ENCODE results near the gene MLX. TPM values are rescaled to one million over a fixed set of nuclear protein-coding genes. Genes with fewer than 3 reads are reported as not detected.
"Not testable (repeated sequence)": the region's sequence is repeated elsewhere in the genome, so short reads cannot be mapped to it uniquely, and the experiment has no call there.

Gene MLX
- total and polyA plus RNA-seq, 3 donors from 2014 or later, result 26.7 to 38.6 (median 27.6) TPM

GRCh38 chr17:42617956-42618431, 51.1 kb downstream of the MLX start:
- no peaks in the 10 kb centered on the region for H3K9me3 ChIP-seq
- no peak for TF ChIP-seq CTCF (IDR thresholded peaks at IDR 0.05)
- no peak for TF ChIP-seq POLR2A (IDR thresholded peaks at IDR 0.05)
- H3K36me3 ChIP-seq (ENCODE audit: low read depth, missing control alignments), result no peaks in the 10 kb centered on the region
- H3K27me3 ChIP-seq, result no peaks in the 10 kb centered on the region
- DNase-seq, result no peak
- peak overlapping the region in 1 of 2 donors; percentile 24 for H3K27ac ChIP-seq
- peaks cover 10% of the 10 kb centered on the region for H3K4me1 ChIP-seq
- intact Hi-C loops (cut with DNase I; ENCODE audit: low total_unique reads), result no loop called here
- 49 to 57% methylated on average over 1 to 4 of the region's 4 CpGs for WGBS, 2 donors
- H3K4me3 ChIP-seq, result no peak overlapping the region

- intact Hi-C loops (cut with DNase I; ENCODE audit: low total_unique reads), result no loop called here
- H3K4me3 ChIP-seq, result no peak overlapping the region
- no peak for TF ChIP-seq POLR2A (IDR thresholded peaks at IDR 0.05)
- peak in 1 of 3 experiments; percentile 10 for TF ChIP-seq CTCF (IDR thresholded peaks at IDR 0.05)
- 35 to 39% methylated on average over 8 to 9 of the region's 9 CpGs for WGBS, 2 donors
- H3K4me1 ChIP-seq, result peaks cover 10% of the 10 kb centered on the region
- no peaks in the 10 kb centered on the region for H3K36me3 ChIP-seq (ENCODE audit: low read depth, missing control alignments)
- H3K27ac ChIP-seq, result peak overlapping the region in 1 of 2 donors; percentile 5
- no peaks in the 10 kb centered on the region for H3K27me3 ChIP-seq
- DNase-seq, result peak; percentile 74
- H3K9me3 ChIP-seq, result no peaks in the 10 kb centered on the region
These were observed 51.7 kb downstream of the MLX start for GRCh38 chr17:42618442-42619150.

- H3K4me3 ChIP-seq; H3K36me3 ChIP-seq (ENCODE audit: low read depth, missing control alignments); H3K27ac ChIP-seq; H3K27me3 ChIP-seq; H3K9me3 ChIP-seq; DNase-seq; intact Hi-C loops (cut with DNase I; ENCODE audit: low total_unique reads): not testable (repeated sequence)
- WGBS, 2 donors, result 72 to 78% methylated on average over 3 of the region's 3 CpGs
- H3K4me1 ChIP-seq, result peaks cover 16% of the 10 kb centered on the region
These were observed 55.1 kb downstream of the MLX start for GRCh38 chr17:42621987-42622386.

Other genes starting within 250 kb of the MLX start
- gene STAT3, start 178.7 kb upstream of the MLX start, total RNA-seq, result 100 to 1,000 TPM; 107 to 117 TPM
- gene STAT3, start 178.7 kb upstream of the MLX start, polyA plus RNA-seq (ENCODE audit: insufficient read depth, low read depth, low replicate concordance), result 69.5 TPM
- 10 to 100 TPM; 49.4 to 68.4 TPM for gene CAVIN1, start 143.8 kb upstream of the MLX start, total RNA-seq
- 106 TPM for gene CAVIN1, start 143.8 kb upstream of the MLX start, polyA plus RNA-seq (ENCODE audit: insufficient read depth, low read depth, low replicate concordance)
- 100 to 1,000 TPM; 131 to 143 TPM for gene ATP6V0A1, start 108.2 kb upstream of the MLX start, total RNA-seq
- gene ATP6V0A1, start 108.2 kb upstream of the MLX start, polyA plus RNA-seq (ENCODE audit: insufficient read depth, low read depth, low replicate concordance), result 89.9 TPM
- 10 to 100 TPM; 37.6 to 40.6 TPM for gene NAGLU, start 30.9 kb upstream of the MLX start, total RNA-seq
- 18.9 TPM for gene NAGLU, start 30.9 kb upstream of the MLX start, polyA plus RNA-seq (ENCODE audit: insufficient read depth, low read depth, low replicate concordance)
- 10 to 100 TPM; 13.8 to 14.4 TPM for gene HSD17B1, start 14.2 kb upstream of the MLX start, total RNA-seq
- 7.1 TPM for gene HSD17B1, start 14.2 kb upstream of the MLX start, polyA plus RNA-seq (ENCODE audit: insufficient read depth, low read depth, low replicate concordance)
- gene COASY, start 5.0 kb upstream of the MLX start, total RNA-seq, result 10 to 100 TPM; 52.8 to 68.5 TPM
- 103 TPM for gene COASY, start 5.0 kb upstream of the MLX start, polyA plus RNA-seq (ENCODE audit: insufficient read depth, low read depth, low replicate concordance)
- 10 to 100 TPM; 17.2 to 27.2 TPM for gene PSMC3IP, start 10.6 kb downstream of the MLX start, total RNA-seq
- 45.3 TPM for gene PSMC3IP, start 10.6 kb downstream of the MLX start, polyA plus RNA-seq (ENCODE audit: insufficient read depth, low read depth, low replicate concordance)
- gene RETREG3, start 42.3 kb downstream of the MLX start, total RNA-seq, result 100 to 1,000 TPM; 140 to 154 TPM
- gene RETREG3, start 42.3 kb downstream of the MLX start, polyA plus RNA-seq (ENCODE audit: insufficient read depth, low read depth, low replicate concordance), result 62.3 TPM
- gene TUBG1, start 42.6 kb downstream of the MLX start, total RNA-seq, result 100 to 1,000 TPM; 209 to 265 TPM
- 411 TPM for gene TUBG1, start 42.6 kb downstream of the MLX start, polyA plus RNA-seq (ENCODE audit: insufficient read depth, low read depth, low replicate concordance)
- gene TUBG2, start 92.2 kb downstream of the MLX start, total RNA-seq, result 10 to 100 TPM; 50.4 to 57.5 TPM
- 30.6 TPM for gene TUBG2, start 92.2 kb downstream of the MLX start, polyA plus RNA-seq (ENCODE audit: insufficient read depth, low read depth, low replicate concordance)
- 10 to 100 TPM; 65.8 to 67.3 TPM for gene PLEKHH3, start 109.9 kb downstream of the MLX start, total RNA-seq
- gene PLEKHH3, start 109.9 kb downstream of the MLX start, polyA plus RNA-seq (ENCODE audit: insufficient read depth, low read depth, low replicate concordance), result 42.8 TPM
- gene CCR10, start 114.7 kb downstream of the MLX start, total RNA-seq, result 10 to 100 TPM in 1 of 2 donors, 1 to 10 TPM in 1; 9.8 to 14.3 TPM
- gene CCR10, start 114.7 kb downstream of the MLX start, polyA plus RNA-seq (ENCODE audit: insufficient read depth, low read depth, low replicate concordance), result 2.9 TPM
- 10 to 100 TPM in 1 of 2 donors, 1 to 10 TPM in 1; 9.0 to 10.3 TPM for gene CNTNAP1, start 115.4 kb downstream of the MLX start, total RNA-seq
- 6.0 TPM for gene CNTNAP1, start 115.4 kb downstream of the MLX start, polyA plus RNA-seq (ENCODE audit: insufficient read depth, low read depth, low replicate concordance)
- 10 to 100 TPM; 53.7 to 59.4 TPM for gene EZH1, start 177.9 kb downstream of the MLX start, total RNA-seq
- gene EZH1, start 177.9 kb downstream of the MLX start, polyA plus RNA-seq (ENCODE audit: insufficient read depth, low read depth, low replicate concordance), result 28.1 TPM
- gene RAMP2, start 194.1 kb downstream of the MLX start, total RNA-seq, result 10 to 100 TPM in 1 of 2 donors, 1 to 10 TPM in 1; 6.9 to 14.6 TPM
- gene RAMP2, start 194.1 kb downstream of the MLX start, polyA plus RNA-seq (ENCODE audit: insufficient read depth, low read depth, low replicate concordance), result 38.2 TPM
- 10 to 100 TPM; 48.3 to 51.8 TPM for gene VPS25, start 206.3 kb downstream of the MLX start, total RNA-seq
- gene VPS25, start 206.3 kb downstream of the MLX start, polyA plus RNA-seq (ENCODE audit: insufficient read depth, low read depth, low replicate concordance), result 64.1 TPM
- gene WNK4, start 213.5 kb downstream of the MLX start, total RNA-seq, result 1 to 10 TPM; 1.4 to 2.3 TPM
- 2.8 TPM for gene WNK4, start 213.5 kb downstream of the MLX start, polyA plus RNA-seq (ENCODE audit: insufficient read depth, low read depth, low replicate concordance)
- gene COA3, start 231.6 kb downstream of the MLX start, total RNA-seq, result 10 to 100 TPM; 43.0 to 49.2 TPM
- gene COA3, start 231.6 kb downstream of the MLX start, polyA plus RNA-seq (ENCODE audit: insufficient read depth, low read depth, low replicate concordance), result 52.7 TPM
- 10 to 100 TPM; 21.2 to 49.1 TPM for gene CNTD1, start 231.8 kb downstream of the MLX start, total RNA-seq
- 114 TPM for gene CNTD1, start 231.8 kb downstream of the MLX start, polyA plus RNA-seq (ENCODE audit: insufficient read depth, low read depth, low replicate concordance)